Stomach (tissue), 9 donors: ENCODE data around the gene CELF4. TPM values are rescaled to one million over a fixed set of nuclear protein-coding genes. Genes with fewer than 3 reads are reported as not detected.

Experiments used
- DNase-seq, 2 donors: peaks; one replicate each; pipeline versions ENCODE4 v3.0.0 to v3.0.0-alpha.2; 2013 to 2019
- H3K27ac ChIP-seq, 5 donors: fragments of 200-600 bp in 4 of 5; sonication (generic) in 4 of 5; one replicate each; pipeline ENCODE4 v1.5.1; 2013 to 2019; ENCODE audit warnings: mild to moderate bottlenecking in 1 of 5, moderate library complexity in 1 of 5
- H3K27me3 ChIP-seq, 3 donors: fragments of 200-600 bp; sonication (generic); one replicate each; pipeline ENCODE4 v1.5.1; 2017 to 2019; ENCODE audit warnings: mixed run types in 1 of 3
- H3K36me3 ChIP-seq, 4 donors: fragments of 200-600 bp; sonication (generic); 1 replicate in 3 of 4; 2 replicates in 1 of 4; pipeline ENCODE4 v1.5.1; 2016 to 2019
- H3K4me1 ChIP-seq, 4 donors: fragments of 200-600 bp; sonication (generic); one replicate each; pipeline ENCODE4 v1.5.1; 2016 to 2019
- H3K4me3 ChIP-seq, 4 donors: fragments of 200-600 bp; sonication (generic) in 3 of 4; one replicate each; pipeline ENCODE4 v1.5.1; 2016 to 2019; ENCODE audit warnings: mild to moderate bottlenecking in 1 of 4
- H3K9me3 ChIP-seq, 4 donors: fragments of 200-600 bp; sonication (generic); one replicate each; pipeline ENCODE4 v1.5.1; 2016 to 2019
- CTCF ChIP-seq, 7 experiments: fragments of 450-650 bp in 4 of 7; fragments of 200-600 bp in 3 of 7; sonication (generic) in 3 of 7; IDR thresholded peaks; one replicate each; pipeline ENCODE4 v1.5.1; 2016 to 2019; ENCODE audit warnings: antibody characterized with exemption in 7 of 7, control low read depth in 2 of 7, mild to moderate bottlenecking in 1 of 7
- EP300 ChIP-seq: sonication (generic); formaldehyde crosslinking; IDR thresholded peaks from one replicate; pipeline ENCODE4 v1.6.1; 2017; ENCODE audit warnings: antibody characterized with exemption
- POLR2A ChIP-seq, 4 donors: fragments of 450-650 bp; IDR thresholded peaks; one replicate each; pipeline ENCODE4 v1.6.1; 2016; ENCODE audit warnings: antibody characterized with exemption in 4 of 4, control low read depth in 2 of 4, mild to moderate bottlenecking in 1 of 4, moderate library complexity in 1 of 4
- POLR2AphosphoS5 ChIP-seq, 3 donors: sonication (generic); formaldehyde crosslinking; IDR thresholded peaks; one replicate each; pipeline ENCODE4 v1.6.1; 2016; ENCODE audit warnings: antibody characterized with exemption in 3 of 3
- whole genome bisulfite sequencing, 5 donors: extraction: QIAGEN DNeasy Blood & Tissue Kit in 3 of 5; methylation state at CpG; one replicate each; pipeline versions ENCODE4 v1.1.5 to v1.1.7; 2013 to 2018; 5-methylcytosine and 5-hydroxymethylcytosine counted together
- intact Hi-C: fragments of 100-400 bp; cut with DNase I; formaldehyde crosslinking; loops from one replicate; pipeline ENCODE4 v1.15.1; 2023; ENCODE audit warnings: low total_unique reads
- polyA plus RNA-seq, 3 donors: library from polyadenylated mRNA; stranded (reverse); fragments of 200-250 nt; gene quantifications; one replicate each; pipeline ENCODE4 v1.2.3, GENCODE V29; 2013
- total RNA-seq, 5 donors: library from RNA; depleted of rRNA; stranded (reverse); fragments of >200 nt; gene quantifications; one replicate each; pipeline versions ENCODE4 v1.1.0 to v1.2.3, GENCODE V29; 2014 to 2016
- donor health status: healthy with polysubstance abuse.
- donor health status: Bipolar disorder and iron deficiency.
- donor health status: healthy.

Gene CELF4
- total and polyA plus RNA-seq, 8 donors: 0.93 to 2.4 (median 1.8) TPM; not detected in 2

DNA sequence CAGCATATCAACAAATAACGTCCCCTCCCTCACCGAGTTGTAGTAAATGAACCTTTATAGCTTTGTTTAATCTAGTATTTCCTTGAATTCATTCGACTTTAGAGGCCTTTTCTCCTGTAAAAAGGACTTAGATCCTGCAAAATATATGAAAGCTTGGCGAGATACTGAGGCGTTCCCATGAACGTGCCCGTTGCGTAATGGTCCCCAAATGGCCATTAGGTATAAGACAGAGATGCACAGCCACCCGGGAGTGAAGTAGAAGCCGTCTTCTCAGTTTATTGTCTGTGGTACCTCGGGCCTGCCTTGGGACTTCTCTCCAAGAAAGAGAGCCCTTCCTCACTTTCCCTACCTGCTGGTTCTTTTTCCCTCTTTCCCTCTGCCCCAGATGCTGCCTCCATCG is 310.6 kb downstream of the CELF4 start:
- Histone ChIP-seq H3K27me3 (peaks cover 0 to 100% (median 27%) of the 10 kb centered on the region in 3 donors), H3K27ac (no peak overlapping the region), H3K9me3 (no peaks in the 10 kb centered on the region), H3K36me3 (no peaks in the 10 kb centered on the region), H3K4me3 (no peak overlapping the region), H3K4me1 (peaks cover 8 to 27% (median 20%) of the 10 kb centered on the region in 4 donors)
- 69 to 77% (median 71%) methylated on average over 12 of the region's 12 CpGs for WGBS, 5 donors
- intact Hi-C loops: no loop called here
- TF ChIP-seq POLR2A (IDR thresholded peaks at IDR 0.05) (no peak), CTCF (IDR thresholded peaks at IDR 0.05) (no peak), EP300 (no peak), POLR2AphosphoS5 (IDR thresholded peaks at IDR 0.05) (no peak)
- no peak for DNase-seq

DNA sequence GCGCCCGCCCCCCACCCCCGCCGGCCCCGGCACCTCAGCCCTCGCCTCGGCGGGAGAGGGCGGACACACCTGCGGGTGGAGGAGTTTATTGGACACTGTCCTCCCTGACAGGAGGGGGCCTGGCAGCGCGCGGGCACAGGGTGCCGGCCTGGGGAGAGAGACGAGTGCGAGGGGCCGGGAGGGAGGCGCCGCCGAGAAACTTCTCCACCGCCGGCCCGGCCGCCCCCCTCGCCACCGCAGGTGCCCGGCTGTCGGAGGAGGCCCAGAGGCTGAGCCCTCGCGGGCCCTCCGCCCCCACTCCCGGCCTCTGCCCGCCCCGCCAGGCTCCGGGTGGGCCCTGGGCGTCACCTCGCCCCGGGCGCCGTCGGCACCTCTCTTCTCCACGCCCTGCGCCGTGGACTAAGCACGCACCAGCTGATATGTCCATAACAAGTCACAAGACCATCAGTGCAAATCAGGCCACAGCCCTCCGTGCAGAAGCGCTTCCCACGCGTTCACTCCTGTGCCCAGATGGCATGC is 311.3 kb downstream of the CELF4 start:
- Histone ChIP-seq H3K9me3 (no peaks in the 10 kb centered on the region), H3K27me3 (peaks cover 0 to 95% (median 27%) of the 10 kb centered on the region in 3 donors), H3K36me3 (no peaks in the 10 kb centered on the region), H3K4me3 (peak overlapping the region; percentile 52 to 61 (median 52)), H3K4me1 (peaks cover 8 to 27% (median 20%) of the 10 kb centered on the region in 4 donors), H3K27ac (peak overlapping the region in 3 of 5 donors; percentile 28 to 66 (median 60))
- WGBS, 5 donors: 2 to 15% (median 2%) methylated on average over 4 to 49 of the region's 49 CpGs
- peak; percentile 26 to 69 for DNase-seq
- intact Hi-C loops: no loop called here
- TF ChIP-seq EP300 (no peak), CTCF (IDR thresholded peaks at IDR 0.05) (no peak), POLR2AphosphoS5 (IDR thresholded peaks at IDR 0.05) (no peak), POLR2A (IDR thresholded peaks at IDR 0.05) (no peak)

- Histone ChIP-seq H3K36me3 (no peaks in the 10 kb centered on the region), H3K27me3 (peaks cover 0 to 94% (median 27%) of the 10 kb centered on the region in 3 donors), H3K27ac (peak overlapping the region in 3 of 5 donors; percentile 60 to 66 (median 66)), H3K4me1 (peaks cover 8 to 27% (median 20%) of the 10 kb centered on the region in 4 donors), H3K9me3 (no peaks in the 10 kb centered on the region), H3K4me3 (peak overlapping the region; percentile 52 to 61 (median 52))
- intact Hi-C loops: no loop called here
- 4 to 36% (median 5%) methylated on average over 5 to 83 of the region's 83 CpGs for WGBS, 5 donors
- DNase-seq: peak; percentile 63 to 84
- TF ChIP-seq EP300 (no peak), POLR2AphosphoS5 (IDR thresholded peaks at IDR 0.05) (no peak), CTCF (IDR thresholded peaks at IDR 0.05) (no peak), POLR2A (IDR thresholded peaks at IDR 0.05) (no peak)
These were observed 312.0 kb downstream of the CELF4 start for GRCh38 chr18:37253394-37254235.

DNA sequence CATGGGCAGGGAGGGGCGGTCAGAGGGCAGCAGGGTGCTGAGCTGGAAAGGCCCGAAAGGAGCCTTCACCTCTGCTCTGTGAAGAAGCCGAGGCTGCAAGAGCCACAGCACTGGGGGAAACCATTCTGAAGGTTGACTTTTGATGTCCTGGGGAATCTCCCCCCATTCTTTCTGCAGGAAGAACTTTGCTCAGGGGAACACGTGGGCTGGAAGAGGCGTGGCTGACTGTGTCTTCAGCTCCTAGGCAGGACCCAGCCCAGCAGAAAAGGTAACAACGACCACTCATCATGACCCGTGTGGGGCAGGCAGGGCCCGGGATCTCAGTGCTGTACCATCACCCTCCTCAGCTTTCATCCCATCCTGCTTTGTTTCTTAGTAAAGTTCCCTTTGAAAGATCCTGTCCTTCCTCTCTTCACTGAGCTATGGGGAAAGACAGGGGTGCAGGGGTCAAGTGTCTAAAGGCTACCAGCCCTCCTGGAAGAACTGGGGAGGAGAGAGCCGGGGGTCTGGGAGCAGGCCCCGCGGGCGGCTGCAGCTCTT is 312.7 kb downstream of the CELF4 start:
- H3K9me3 ChIP-seq: no peaks in the 10 kb centered on the region
- no peak for TF ChIP-seq EP300
- no peak for TF ChIP-seq POLR2AphosphoS5 (IDR thresholded peaks at IDR 0.05)
- no peak for TF ChIP-seq CTCF (IDR thresholded peaks at IDR 0.05)
- TF ChIP-seq POLR2A (IDR thresholded peaks at IDR 0.05): no peak
- no peaks in the 10 kb centered on the region for H3K36me3 ChIP-seq
- peak overlapping the region; percentile 52 to 61 (median 52) for H3K4me3 ChIP-seq
- DNase-seq: peak in 1 of 2 donors; percentile 47
- intact Hi-C loops: no loop called here
- peaks cover 0 to 89% (median 27%) of the 10 kb centered on the region in 3 donors for H3K27me3 ChIP-seq
- H3K4me1 ChIP-seq: peaks cover 8 to 27% (median 20%) of the 10 kb centered on the region in 4 donors
- peak overlapping the region in 1 of 5 donors; percentile 66 for H3K27ac ChIP-seq
- WGBS, 5 donors: 48 to 67% (median 56%) methylated on average over 12 of the region's 12 CpGs
